HL-60/S4 treated with retinoic acid at 250 ng/mL for 4 days and 3 days (cell line): ENCODE results near the gene ELOVL5.

ENCODE experiments used
- in situ Hi-C: fragments of 300-500 bp; cut with MboI; formaldehyde crosslinking; loops from 2 replicates; pipeline ENCODE4 v1.7.0; 2022; ENCODE audit warnings: low sequenced_read_pairs

ELOVL5 gene

DNA sequence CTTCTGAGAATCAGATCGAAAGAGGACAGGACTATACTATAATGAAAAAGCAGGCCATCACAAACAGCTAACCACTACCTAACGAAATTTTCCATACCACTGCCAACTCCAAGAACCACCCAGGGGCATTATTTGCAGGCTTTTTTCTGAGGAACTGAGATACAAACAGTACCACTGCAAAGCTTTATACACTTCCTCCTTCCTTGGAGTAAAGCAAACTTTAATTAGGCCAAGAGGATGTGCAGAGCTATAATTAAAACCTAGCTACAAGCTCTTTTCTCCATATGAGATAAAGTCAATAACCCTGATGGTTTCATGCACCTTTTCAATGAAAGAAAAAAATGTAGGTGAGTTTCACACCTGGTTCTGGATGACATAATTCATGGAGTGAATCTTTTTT is 68.5 kb downstream of the ELOVL5 start:
- in situ Hi-C loops, result no loop called here

- in situ Hi-C loops, result no loop called here
Measured at GRCh38 chr6:53279293-53279692, 69.5 kb downstream of the ELOVL5 start.

GRCh38 chr6:53273370-53273769 is 75.4 kb downstream of the ELOVL5 start:
- in situ Hi-C loops, result no loop called here

DNA sequence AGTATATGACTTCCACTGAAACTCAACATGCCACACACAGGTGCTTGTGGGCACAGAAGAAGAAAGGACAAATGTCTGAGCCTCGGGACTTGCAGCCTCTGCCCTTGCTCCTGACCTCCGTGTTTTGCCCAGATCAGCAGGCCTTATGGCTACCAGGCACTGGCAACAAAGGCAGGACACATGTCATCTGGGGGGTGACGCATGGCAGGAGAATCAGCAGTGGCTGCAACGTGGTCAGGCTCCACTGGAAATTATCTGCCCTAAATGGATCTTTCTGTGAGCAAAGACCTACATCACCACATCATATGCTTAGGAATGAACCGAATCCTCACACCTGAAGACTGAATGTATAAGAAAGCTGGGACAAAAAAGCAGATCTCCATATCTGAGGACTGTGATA is 78.9 kb downstream of the ELOVL5 start:
- in situ Hi-C loops, result no loop called here

DNA sequence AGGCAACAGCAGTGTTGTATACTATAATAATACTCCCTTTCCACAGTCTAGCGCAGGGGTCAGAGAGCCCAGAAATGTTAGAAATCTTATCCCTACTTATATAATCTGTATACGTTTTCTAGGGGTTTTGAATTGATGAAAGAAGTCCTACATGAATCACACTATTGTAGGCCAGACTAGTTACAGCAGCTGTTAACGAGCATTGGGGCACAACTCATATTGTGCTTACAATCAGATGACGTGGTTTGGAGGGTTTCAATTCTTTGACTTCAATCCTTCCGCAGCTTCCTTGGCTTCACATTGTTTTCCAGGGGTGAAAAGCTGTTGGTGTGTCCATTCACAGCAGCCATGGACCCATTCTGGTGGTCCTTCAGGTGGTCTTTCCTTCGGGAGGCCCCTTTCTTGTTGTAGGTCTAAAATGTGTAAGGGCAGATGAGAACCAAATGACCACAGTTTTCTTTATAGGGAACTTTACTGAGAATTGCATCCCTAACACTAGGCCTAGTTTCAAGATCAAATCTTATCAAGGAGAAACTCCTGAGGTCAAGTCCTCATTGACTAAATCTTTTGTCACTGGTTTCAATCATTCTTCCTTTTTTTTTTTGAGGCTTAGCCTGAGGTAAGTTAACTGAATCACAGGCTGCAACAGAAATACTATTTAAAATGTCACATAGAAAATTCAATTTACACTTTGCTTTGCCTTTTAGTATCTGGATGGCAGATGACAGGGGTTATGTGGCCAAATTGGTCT is 79.7 kb downstream of the ELOVL5 start:
- in situ Hi-C loops, result no loop called here

DNA sequence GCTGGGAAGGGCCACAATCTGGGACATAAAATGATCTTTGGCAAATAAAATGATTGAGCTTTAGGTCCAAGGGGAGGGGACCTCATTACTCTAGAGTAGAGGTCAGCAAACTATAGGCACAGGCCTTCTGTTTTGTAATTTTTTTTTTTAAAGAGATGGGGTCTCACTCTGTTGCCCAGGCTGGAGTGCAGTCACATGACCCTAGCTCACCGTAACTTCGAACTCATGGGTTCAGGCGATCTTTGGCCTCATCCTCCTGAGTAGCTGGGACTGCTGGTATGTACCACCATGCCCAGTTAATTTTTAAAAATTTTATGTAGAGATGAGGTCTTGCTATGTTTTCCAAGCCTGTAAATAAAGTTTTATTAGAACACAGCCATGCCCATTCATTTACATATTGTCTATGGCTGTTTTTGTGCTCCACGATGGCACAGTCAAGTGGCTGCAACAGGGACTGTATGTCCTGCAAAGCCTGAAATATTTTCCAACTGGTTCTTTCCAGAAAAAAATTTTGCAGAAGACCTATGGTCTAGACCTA is 82.1 kb downstream of the ELOVL5 start:
- in situ Hi-C loops, result no loop called here

GRCh38 chr6:53264915-53265607 is 83.7 kb downstream of the ELOVL5 start:
- in situ Hi-C loops, result no loop called here

DNA sequence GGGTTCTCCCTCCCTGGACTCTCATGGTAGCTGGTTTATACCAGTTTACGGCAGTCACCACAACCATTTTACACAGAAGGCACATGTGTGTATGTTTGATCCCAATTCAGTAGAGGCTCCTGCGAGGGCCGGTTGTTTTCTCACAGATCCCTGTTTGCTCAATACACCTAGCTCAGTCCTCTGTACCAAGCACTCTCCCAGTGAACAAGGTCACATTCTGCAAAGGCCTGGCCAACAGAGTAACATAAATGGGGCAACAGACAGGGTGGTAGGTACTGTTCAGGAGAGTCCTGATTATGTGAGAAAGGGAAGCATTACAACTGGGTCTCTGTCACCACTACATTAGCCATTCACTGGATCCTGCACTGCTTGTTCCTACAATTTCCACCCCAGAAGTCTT is 84.4 kb downstream of the ELOVL5 start:
- in situ Hi-C loops, result no loop called here

- in situ Hi-C loops, result no loop called here
Measured at GRCh38 chr6:53263917-53264316, 84.8 kb downstream of the ELOVL5 start.

DNA sequence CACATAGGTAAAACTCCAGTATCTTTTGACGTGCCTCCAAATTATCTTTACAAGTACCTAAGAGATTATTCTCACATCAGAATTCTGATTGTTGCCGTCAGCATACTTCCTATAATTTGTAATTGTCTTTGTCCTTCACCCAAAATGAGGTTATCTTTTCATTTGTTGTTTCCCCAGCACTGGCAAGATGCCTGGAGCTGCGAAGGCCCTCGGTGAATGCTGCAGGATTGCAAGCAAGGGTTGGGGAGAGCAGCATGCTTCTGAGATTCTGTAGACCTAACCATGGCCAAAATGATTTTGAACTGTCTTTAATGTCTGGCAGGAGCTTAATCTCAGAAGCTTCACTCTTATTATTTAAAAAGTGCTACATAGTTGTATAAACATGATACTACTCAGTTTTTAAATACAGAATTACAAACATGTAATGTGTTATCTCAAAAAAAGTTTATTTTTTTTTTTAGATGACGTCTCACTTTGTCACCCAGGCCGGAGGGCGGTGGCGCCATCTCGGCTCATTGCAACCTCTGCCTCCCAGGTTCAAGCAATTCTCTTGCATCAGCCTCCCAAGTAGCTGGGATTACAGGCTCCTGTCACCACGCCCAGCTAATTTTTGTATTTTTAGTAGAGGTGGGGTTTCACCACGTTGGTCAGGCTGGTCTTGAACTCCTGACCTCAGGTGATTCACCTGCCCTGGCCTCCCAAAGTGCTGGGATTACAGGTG is 88.7 kb downstream of the ELOVL5 start:
- in situ Hi-C loops, result no loop called here

- in situ Hi-C loops, result no loop called here
Measured at GRCh38 chr6:53258774-53259155, 90.0 kb downstream of the ELOVL5 start.

DNA sequence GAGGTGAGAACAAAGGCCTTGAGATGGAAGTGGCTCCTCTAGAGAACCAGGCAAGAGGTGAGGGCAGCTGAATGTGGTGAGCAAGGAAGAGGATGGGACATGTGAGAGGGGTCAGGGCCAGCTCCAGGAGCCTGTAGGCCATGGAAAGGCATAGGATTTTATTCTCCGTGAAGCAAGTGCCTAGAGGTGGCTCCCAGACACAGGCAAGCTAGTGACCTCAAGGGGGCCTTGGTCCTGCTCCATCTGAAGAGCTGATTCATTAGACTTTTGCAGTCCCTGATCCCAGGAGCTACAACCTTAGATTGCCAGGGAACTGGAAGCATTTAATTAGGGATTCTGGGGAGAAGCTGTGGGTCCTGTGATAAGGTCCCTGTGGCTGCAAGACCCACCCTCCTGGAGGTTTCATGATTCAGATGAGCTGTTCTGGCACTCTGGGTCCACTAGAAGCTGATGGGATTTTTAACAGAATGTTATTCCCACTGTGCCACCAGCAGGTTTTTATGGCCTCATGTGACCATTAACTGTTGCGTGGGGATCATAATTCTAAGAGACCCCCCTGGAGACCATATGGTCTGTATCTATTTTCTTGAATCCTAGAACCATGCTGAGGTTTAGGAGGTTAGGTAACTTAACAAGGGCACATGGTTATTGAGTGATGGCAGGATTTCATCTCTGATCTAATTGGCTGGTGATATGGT is 90.5 kb downstream of the ELOVL5 start:
- in situ Hi-C loops, result no loop called here

GRCh38 chr6:53257533-53257932 is 91.2 kb downstream of the ELOVL5 start:
- in situ Hi-C loops, result no loop called here

GRCh38 chr6:53257001-53257400 is 91.7 kb downstream of the ELOVL5 start:
- in situ Hi-C loops, result no loop called here

- in situ Hi-C loops, result no loop called here
Measured at GRCh38 chr6:53252177-53252692, 96.5 kb downstream of the ELOVL5 start.

- in situ Hi-C loops, result no loop called here
Measured at GRCh38 chr6:53251033-53251672, 97.6 kb downstream of the ELOVL5 start.

DNA sequence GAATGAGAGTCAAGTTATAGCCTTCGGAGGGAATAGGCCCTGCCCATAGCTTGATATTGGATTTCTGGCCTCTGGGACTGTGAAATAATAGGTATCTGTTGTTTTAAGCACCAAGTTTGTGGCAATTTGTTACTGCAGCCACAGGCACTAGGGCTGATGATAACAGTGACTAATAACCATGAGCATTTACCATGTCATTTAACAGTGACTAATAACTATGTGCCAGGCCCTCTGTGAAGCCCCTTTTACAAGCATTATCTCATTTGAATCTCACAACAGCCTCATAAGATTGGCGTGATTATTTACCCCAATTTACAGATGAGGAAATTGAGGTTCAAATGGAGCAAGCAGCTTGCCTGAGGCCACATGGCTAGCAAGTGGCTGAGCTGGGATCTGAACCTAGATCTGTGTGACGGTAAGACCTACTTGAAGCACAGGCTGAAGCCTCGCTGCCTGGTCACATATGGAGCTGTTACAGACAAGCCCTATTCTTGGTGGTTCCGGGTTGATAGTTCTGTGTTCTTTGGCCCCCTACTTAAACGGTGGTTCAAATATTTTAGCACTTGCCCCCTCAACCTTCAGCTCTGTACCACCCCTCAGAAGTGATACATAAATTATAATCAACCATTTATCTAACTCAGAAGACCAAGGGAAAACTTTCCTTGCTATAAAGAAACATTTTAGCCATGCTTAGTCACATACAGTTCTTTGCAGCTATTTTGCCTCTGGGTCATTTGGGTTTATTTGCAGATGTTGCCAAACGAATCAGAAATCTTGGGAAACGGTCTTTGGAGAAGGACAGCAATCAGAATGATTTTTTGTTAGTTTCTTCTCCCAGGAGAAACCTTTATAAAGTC is 98.3 kb downstream of the ELOVL5 start:
- in situ Hi-C loops, result no loop called here

GRCh38 chr6:53246924-53247323 is 101.8 kb downstream of the ELOVL5 start:
- in situ Hi-C loops, result no loop called here

DNA sequence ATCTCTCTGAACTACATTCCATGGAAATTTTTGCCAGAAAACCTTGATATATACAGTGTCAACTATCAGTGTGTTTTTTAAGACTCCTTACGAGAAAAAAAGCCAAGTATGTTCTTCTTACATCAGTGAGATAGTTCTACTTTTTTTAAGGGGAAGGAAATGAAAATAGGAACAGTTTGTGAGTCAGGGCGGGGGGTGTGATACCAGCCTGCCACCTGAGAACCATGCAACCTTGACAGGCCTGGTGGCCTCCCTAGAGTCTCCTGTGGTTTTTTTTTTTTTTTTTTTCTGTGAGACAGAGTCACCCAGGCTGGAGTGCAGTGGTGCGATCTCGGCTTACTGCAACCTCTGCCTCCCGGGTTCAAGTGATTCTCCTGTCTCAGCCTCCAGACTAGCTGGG is 103.8 kb downstream of the ELOVL5 start:
- in situ Hi-C loops, result no loop called here
